GM12878 (cell line): ENCODE results near the gene UNC119. TPM values are rescaled to one million over a fixed set of nuclear protein-coding genes. Genes with fewer than 3 reads are reported as not detected.

ENCODE experiments used
- CTCF ChIP-seq, 3 experiments: IDR thresholded peaks in 2 of 3; conservative IDR thresholded peaks in 1 of 3; 2 replicates each; pipeline ENCODE4 v1.5.1; 2011; ENCODE audit warnings: low read depth in 3 of 3, low read length in 3 of 3, mild to moderate bottlenecking in 3 of 3, control low read depth in 2 of 3, moderate library complexity in 2 of 3, inconsistent platforms in 1 of 3, mixed read lengths in 1 of 3; ENCODE audit not compliant: control insufficient read depth in 2 of 3, insufficient read depth in 1 of 3; ENCODE audit errors: extremely low read depth in 1 of 3
- HDGF ChIP-seq: fragments of 450-650 bp; IDR thresholded peaks from 2 replicates; pipeline ENCODE4 v1.6.1; 2016; ENCODE audit warnings: antibody characterized with exemption
- JUND ChIP-seq: IDR thresholded peaks from 2 replicates; pipeline ENCODE4 v1.6.1; 2012; ENCODE audit warnings: low read depth, mild to moderate bottlenecking, low read length, improper control_type of control experiment, moderate library complexity
- KLF5 ChIP-seq: fragments of 450-650 bp; IDR thresholded peaks from 2 replicates; pipeline ENCODE4 v1.6.1; 2014; ENCODE audit warnings: mild to moderate bottlenecking; ENCODE audit not compliant: partially characterized antibody
- MYC ChIP-seq: IDR thresholded peaks from 2 replicates; pipeline ENCODE4 v1.6.1; 2011; ENCODE audit warnings: mild to moderate bottlenecking, low read length, moderate library complexity, inconsistent platforms; ENCODE audit not compliant: insufficient read depth, insufficient replicate concordance, insufficient read length, severe bottlenecking
- NKRF ChIP-seq: fragments of 450-650 bp; conservative IDR thresholded peaks from 2 replicates; pipeline ENCODE4 v1.6.1; 2017; ENCODE audit warnings: mild to moderate bottlenecking, moderate library complexity
- NR2C1 ChIP-seq: fragments of 450-650 bp; IDR thresholded peaks from 2 replicates; pipeline ENCODE4 v1.6.1; 2017; ENCODE audit warnings: antibody characterized with exemption, mild to moderate bottlenecking, moderate library complexity
- NR2C2 ChIP-seq: IDR thresholded peaks from 2 replicates; pipeline ENCODE4 v1.6.1; 2011; ENCODE audit warnings: borderline replicate concordance, low read depth; ENCODE audit not compliant: control insufficient read depth, insufficient read length
- RBBP5 ChIP-seq: fragments of 200-600 bp; sonication (generic); conservative IDR thresholded peaks from 2 replicates; pipeline ENCODE4 v1.6.1; 2016
- RCOR1 ChIP-seq: conservative IDR thresholded peaks from 2 replicates; pipeline ENCODE4 v1.6.1; 2012; ENCODE audit warnings: low read depth, low read length, improper control_type of control experiment
- REST ChIP-seq: IDR thresholded peaks from 2 replicates; pipeline ENCODE4 v1.6.1; 2012; ENCODE audit warnings: mild to moderate bottlenecking, low read depth, low read length
- SIN3A ChIP-seq: IDR thresholded peaks from 2 replicates; pipeline ENCODE4 v1.6.1; 2012; ENCODE audit warnings: low read depth, low read length, improper control_type of control experiment
- SREBF1 ChIP-seq: IDR thresholded peaks from 2 replicates; pipeline ENCODE4 v1.6.1; 2012; ENCODE audit warnings: mild to moderate bottlenecking, low read length
- TARDBP ChIP-seq: IDR thresholded peaks from 2 replicates; pipeline ENCODE4 v1.6.1; 2016; ENCODE audit warnings: borderline replicate concordance
- TCF3 ChIP-seq: IDR thresholded peaks from 2 replicates; pipeline ENCODE4 v1.6.1; 2012; ENCODE audit warnings: low read depth, mild to moderate bottlenecking, low read length, borderline replicate concordance; ENCODE audit not compliant: insufficient read depth
- polyA plus RNA-seq, 11 experiments: library from polyadenylated mRNA; depleted of rRNA in 4 of 11; unstranded in 6 of 11; stranded (reverse) in 5 of 11; fragments of >200 nt; fragmentation: Nextera tagmentation in 4 of 11; fragmentation: Illumina TruSeq in 1 of 11; extraction: Ambion mirVana in 4 of 11; extraction: Trizol in 1 of 11; gene quantifications; 1 replicate in 1 of 11; 2 replicates in 10 of 11; pipeline versions ENCODE4 v1.2.1 to v1.2.3, GENCODE V29; 2011 to 2016; ENCODE audit warnings: inconsistent platforms in 2 of 11, missing spikeins in 2 of 11, low read depth in 1 of 11
- total RNA-seq, 4 experiments: library from RNA; depleted of rRNA in 3 of 4; stranded (reverse); fragments of >200 nt in 3 of 4; fragmentation: Illumina TruSeq in 1 of 4; extraction: Trizol in 1 of 4; gene quantifications; 2 replicates each; pipeline versions ENCODE4 v1.2.1 to v1.2.3, GENCODE V29; 2013 to 2021
- TF ChIP-seq, protein P1 (sequence below): IDR thresholded peaks from 2 replicates; pipeline ENCODE4 v1.6.1; 2011; ENCODE audit warnings: borderline replicate concordance, low read depth, mild to moderate bottlenecking, moderate library complexity, mixed read lengths, low read length; ENCODE audit not compliant: insufficient read depth; ENCODE audit errors: extremely low read length
- TF ChIP-seq, protein P2 (sequence below): fragments of 150-350 bp; IDR thresholded peaks from 2 replicates; pipeline ENCODE4 v1.6.1; 2016; ENCODE audit warnings: low read depth, low read length

Gene UNC119
- total and polyA plus RNA-seq, 10 of the 15 experiments (the other 5 are each of a cell fraction or from before 2014, with no cell fraction given) = 2.7 to 436 (median 57.8) TPM

- 0 out of 2 replicates have a peak, but pooled peaks have one; percentile 59 for TF ChIP-seq NKRF
- TF ChIP-seq SREBF1 = no peak
- TF ChIP-seq REST = no peak
- no peak for TF ChIP-seq CTCF (IDR thresholded peaks at IDR 0.05 in 2 of 3, conservative IDR thresholded peaks at IDR 0.05 in 1 of 3; ENCODE audit: control insufficient read depth in 2 of 3, extremely low read depth in 1 of 3, insufficient read depth in 1 of 3, low read depth in 3 of 3, low read length in 3 of 3)
- peak; percentile 99 for TF ChIP-seq HDGF
- no peak for TF ChIP-seq NR2C2
- TF ChIP-seq JUND = no peak
- TF ChIP-seq SIN3A = no peak
- no peak for TF ChIP-seq KLF5
- peak; percentile 47; the same call in 1 of the 2 replicates for TF ChIP-seq NR2C1
- no peak for TF ChIP-seq RBBP5
- no peak for TF ChIP-seq RCOR1
- TF ChIP-seq TCF3 = 0 out of 2 replicates have a peak, but pooled peaks have one; percentile 43
- TF ChIP-seq, protein P1, sequence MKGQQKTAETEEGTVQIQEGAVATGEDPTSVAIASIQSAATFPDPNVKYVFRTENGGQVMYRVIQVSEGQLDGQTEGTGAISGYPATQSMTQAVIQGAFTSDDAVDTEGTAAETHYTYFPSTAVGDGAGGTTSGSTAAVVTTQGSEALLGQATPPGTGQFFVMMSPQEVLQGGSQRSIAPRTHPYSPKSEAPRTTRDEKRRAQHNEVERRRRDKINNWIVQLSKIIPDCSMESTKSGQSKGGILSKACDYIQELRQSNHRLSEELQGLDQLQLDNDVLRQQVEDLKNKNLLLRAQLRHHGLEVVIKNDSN = peak; percentile 33
- TF ChIP-seq MYC = no peak
- TF ChIP-seq, protein P2, sequence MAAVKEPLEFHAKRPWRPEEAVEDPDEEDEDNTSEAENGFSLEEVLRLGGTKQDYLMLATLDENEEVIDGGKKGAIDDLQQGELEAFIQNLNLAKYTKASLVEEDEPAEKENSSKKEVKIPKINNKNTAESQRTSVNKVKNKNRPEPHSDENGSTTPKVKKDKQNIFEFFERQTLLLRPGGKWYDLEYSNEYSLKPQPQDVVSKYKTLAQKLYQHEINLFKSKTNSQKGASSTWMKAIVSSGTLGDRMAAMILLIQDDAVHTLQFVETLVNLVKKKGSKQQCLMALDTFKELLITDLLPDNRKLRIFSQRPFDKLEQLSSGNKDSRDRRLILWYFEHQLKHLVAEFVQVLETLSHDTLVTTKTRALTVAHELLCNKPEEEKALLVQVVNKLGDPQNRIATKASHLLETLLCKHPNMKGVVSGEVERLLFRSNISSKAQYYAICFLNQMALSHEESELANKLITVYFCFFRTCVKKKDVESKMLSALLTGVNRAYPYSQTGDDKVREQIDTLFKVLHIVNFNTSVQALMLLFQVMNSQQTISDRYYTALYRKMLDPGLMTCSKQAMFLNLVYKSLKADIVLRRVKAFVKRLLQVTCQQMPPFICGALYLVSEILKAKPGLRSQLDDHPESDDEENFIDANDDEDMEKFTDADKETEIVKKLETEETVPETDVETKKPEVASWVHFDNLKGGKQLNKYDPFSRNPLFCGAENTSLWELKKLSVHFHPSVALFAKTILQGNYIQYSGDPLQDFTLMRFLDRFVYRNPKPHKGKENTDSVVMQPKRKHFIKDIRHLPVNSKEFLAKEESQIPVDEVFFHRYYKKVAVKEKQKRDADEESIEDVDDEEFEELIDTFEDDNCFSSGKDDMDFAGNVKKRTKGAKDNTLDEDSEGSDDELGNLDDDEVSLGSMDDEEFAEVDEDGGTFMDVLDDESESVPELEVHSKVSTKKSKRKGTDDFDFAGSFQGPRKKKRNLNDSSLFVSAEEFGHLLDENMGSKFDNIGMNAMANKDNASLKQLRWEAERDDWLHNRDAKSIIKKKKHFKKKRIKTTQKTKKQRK = no peak
- no peak for TF ChIP-seq TARDBP
Observed at GRCh38 chr17:28576758-28577465, 24.5 kb upstream of the UNC119 start, which contains the start of gene ALDOC (continued).
